Panc1 (cell line): ENCODE data around the gene MRPS23.

ENCODE experiments used
- CTCF ChIP-seq: fragments of 450-650 bp; IDR thresholded peaks from 2 replicates; pipeline ENCODE4 v1.5.1; 2017; ENCODE audit warnings: mild to moderate bottlenecking
- POLR2AphosphoS5 ChIP-seq: IDR thresholded peaks from 2 replicates; pipeline ENCODE4 v1.6.1; 2012; ENCODE audit warnings: mild to moderate bottlenecking, low read depth, low read length, moderate library complexity
- REST ChIP-seq, 2 experiments: IDR thresholded peaks; 2 replicates each; pipeline ENCODE4 v1.6.1; 2011 to 2012; ENCODE audit warnings: low read depth in 2 of 2, control low read depth in 1 of 2, low read length in 1 of 2, mild to moderate bottlenecking in 1 of 2, moderate library complexity in 1 of 2; ENCODE audit not compliant: insufficient read depth in 1 of 2
- SIN3A ChIP-seq: IDR thresholded peaks from 2 replicates; pipeline ENCODE4 v1.6.1; 2012; ENCODE audit warnings: low read depth, mild to moderate bottlenecking, low read length, moderate library complexity, borderline replicate concordance; ENCODE audit not compliant: insufficient read depth
- TCF7L2 ChIP-seq: IDR thresholded peaks from 2 replicates; pipeline ENCODE4 v1.6.1; 2011; ENCODE audit warnings: mild to moderate bottlenecking, low read depth, low read length, inconsistent platforms

- no peak for TF ChIP-seq TCF7L2
- no peak for TF ChIP-seq SIN3A
- no peak for TF ChIP-seq CTCF
- TF ChIP-seq REST (IDR thresholded peaks at IDR 0.05; ENCODE audit: insufficient read depth in 1 of 2, low read depth in 2 of 2, low read length in 1 of 2) = no peak
- no peak for TF ChIP-seq POLR2AphosphoS5
These were observed 21.3 kb upstream of the MRPS23 start for GRCh38 chr17:57871155-57871554.
